Body of pancreas (tissue), 4 donors: ENCODE measurements around the gene NUDT2. TPM values are rescaled to one million over a fixed set of nuclear protein-coding genes. Genes with fewer than 3 reads are reported as not detected.
"Not testable (repeated sequence)": the region's sequence is repeated elsewhere in the genome, so short reads cannot be mapped to it uniquely, and the experiment has no call there.

Experiments
- ATAC-seq: fragments of 150-250 bp; one replicate; pipeline ENCODE4 v1.9.1; 2016
- DNase-seq, 4 donors: peaks; one replicate each; pipeline ENCODE4 v3.0.0-alpha.2; 2019
- H3K27ac ChIP-seq, 4 donors: fragments of 200-600 bp; sonication (generic); 1 replicate in 3 of 4; 2 replicates in 1 of 4; pipeline versions ENCODE4 v1.5.1 to v1.6.1; 2016 to 2019; ENCODE audit warnings: mild to moderate bottlenecking in 1 of 4, mixed read lengths in 1 of 4, moderate library complexity in 1 of 4
- H3K27me3 ChIP-seq, 2 donors: fragments of 200-600 bp; sonication (generic); one replicate each; pipeline ENCODE4 v1.6.0; 2016; ENCODE audit warnings: mild to moderate bottlenecking in 1 of 2
- H3K36me3 ChIP-seq, 2 donors: fragments of 200-600 bp; sonication (generic); replicated peaks in 1 of 2; 2 replicates each; pipeline ENCODE4 v1.5.1; 2016; ENCODE audit warnings: low read depth in 2 of 2; ENCODE audit not compliant: insufficient read depth in 1 of 2
- H3K4me1 ChIP-seq: fragments of 200-600 bp; sonication (generic); one replicate; pipeline ENCODE4 v1.6.0; 2016
- H3K4me3 ChIP-seq, 2 donors: fragments of 200-600 bp; sonication (generic); 1 replicate in 1 of 2; 2 replicates in 1 of 2; pipeline ENCODE4 v1.5.1; 2016 to 2019
- H3K9me3 ChIP-seq, 3 donors: fragments of 200-600 bp; sonication (generic); 1 replicate in 2 of 3; 2 replicates in 1 of 3; pipeline ENCODE4 v1.5.1; 2016
- CTCF ChIP-seq, 7 experiments: fragments of 450-650 bp in 4 of 7; fragments of 200-600 bp in 3 of 7; sonication (generic) in 3 of 7; IDR thresholded peaks; one replicate each; pipeline ENCODE4 v1.5.1; 2016 to 2019; ENCODE audit warnings: antibody characterized with exemption in 7 of 7
- POLR2A ChIP-seq, 3 donors: fragments of 450-650 bp; IDR thresholded peaks; one replicate each; pipeline ENCODE4 v1.6.1; 2016; ENCODE audit warnings: antibody characterized with exemption in 3 of 3, mild to moderate bottlenecking in 2 of 3
- WGBS, 2 donors: methylation state at CpG; one replicate each; pipeline ENCODE4 v1.1.5; 2017; 5-methylcytosine and 5-hydroxymethylcytosine counted together
- intact Hi-C: fragments of 100-400 bp; cut with DNase I; formaldehyde crosslinking; loops from one replicate; pipeline ENCODE4 v1.15.1; 2023
- total RNA-seq, 2 donors: library from RNA; depleted of rRNA; stranded (reverse); fragments of >200 nt; gene quantifications; one replicate each; pipeline ENCODE4 v1.1.0, GENCODE V29; 2016

The NUDT2 gene
- total RNA-seq, 2 donors from 2014 or later: 9.2 to 14.0 TPM

GRCh38 chr9:34291423-34291822 lies 37.9 kb upstream of the NUDT2 start:
- H3K4me1 ChIP-seq: no peaks in the 10 kb centered on the region
- no peak overlapping the region for H3K4me3 ChIP-seq
- 81 to 88% methylated on average over 2 of the region's 2 CpGs for WGBS, 2 donors
- H3K27ac ChIP-seq: no peak overlapping the region
- intact Hi-C loops: no loop called here
- H3K9me3 ChIP-seq: no peaks in the 10 kb centered on the region
- H3K27me3 ChIP-seq: no peaks in the 10 kb centered on the region
- ATAC-seq (no peak), DNase-seq (no peak)
- H3K36me3 ChIP-seq: no peaks in the 10 kb centered on the region
- no peak for TF ChIP-seq POLR2A (IDR thresholded peaks at IDR 0.05)
- no peak for TF ChIP-seq CTCF (IDR thresholded peaks at IDR 0.05)

- Histone ChIP-seq H3K9me3 (no peaks in the 10 kb centered on the region), H3K36me3 (no peaks in the 10 kb centered on the region), H3K27ac (no peak overlapping the region), H3K4me3 (no peak overlapping the region), H3K4me1 (no peaks in the 10 kb centered on the region), H3K27me3 (no peaks in the 10 kb centered on the region)
- intact Hi-C loops: no loop called here
- DNase-seq: no peak
- WGBS, 2 donors: 62 to 70% methylated on average over 2 of the region's 2 CpGs
- no peak for ATAC-seq
- no peak for TF ChIP-seq POLR2A (IDR thresholded peaks at IDR 0.05)
- no peak for TF ChIP-seq CTCF (IDR thresholded peaks at IDR 0.05)
These were observed 36.8 kb upstream of the NUDT2 start for GRCh38 chr9:34292552-34292951.

- intact Hi-C loops, H3K4me1 ChIP-seq, DNase-seq, H3K27me3 ChIP-seq, H3K4me3 ChIP-seq, ATAC-seq, H3K9me3 ChIP-seq, H3K36me3 ChIP-seq, H3K27ac ChIP-seq: not testable (repeated sequence)
- WGBS, 2 donors: 65 to 68% methylated on average over 7 of the region's 7 CpGs
These were observed 28.3 kb upstream of the NUDT2 start for GRCh38 chr9:34301064-34301463.

GRCh38 chr9:34308316-34308715 lies 21.1 kb upstream of the NUDT2 start:
- ATAC-seq, H3K36me3 ChIP-seq, H3K27me3 ChIP-seq: not testable (repeated sequence)

DNA sequence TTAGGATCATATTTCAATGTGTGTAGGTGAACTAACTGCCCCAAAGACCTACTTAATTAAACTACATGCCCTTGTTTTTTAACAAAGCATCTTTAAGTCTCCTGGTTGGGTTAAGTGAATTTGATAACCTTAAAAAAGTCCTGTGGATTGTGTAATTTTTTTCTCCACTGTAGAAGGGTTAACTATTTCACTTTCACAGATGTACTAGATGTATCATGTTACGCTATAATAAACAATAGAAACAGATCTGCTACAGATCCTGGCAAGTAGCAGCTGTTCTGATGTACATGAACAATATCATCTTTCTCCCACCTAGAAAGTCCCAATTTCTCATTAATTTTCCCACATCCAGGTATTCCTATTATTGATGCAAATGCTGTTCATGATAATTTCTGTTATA lies 19.2 kb upstream of the NUDT2 start:
- TF ChIP-seq CTCF (IDR thresholded peaks at IDR 0.05): no peak
- no peak for TF ChIP-seq POLR2A (IDR thresholded peaks at IDR 0.05)
- intact Hi-C loops: no loop called here
- H3K4me3 ChIP-seq: no peak overlapping the region
- no peaks in the 10 kb centered on the region for H3K4me1 ChIP-seq
- ATAC-seq (no peak), DNase-seq (no peak)
- WGBS, 2 donors: 86 to 93% methylated on average over 1 of the region's 1 CpG
- no peaks in the 10 kb centered on the region for H3K27me3 ChIP-seq
- no peaks in the 10 kb centered on the region for H3K36me3 ChIP-seq
- no peak overlapping the region for H3K27ac ChIP-seq
- no peaks in the 10 kb centered on the region for H3K9me3 ChIP-seq

More at GRCh38 chr9:34308316-34308715, 21.1 kb upstream of the NUDT2 start:
- H3K9me3 ChIP-seq, H3K27ac ChIP-seq, DNase-seq, intact Hi-C loops, H3K4me1 ChIP-seq, H3K4me3 ChIP-seq: not testable (repeated sequence)
- WGBS, 2 donors: 97% methylated on average over 3 of the region's 3 CpGs

DNA sequence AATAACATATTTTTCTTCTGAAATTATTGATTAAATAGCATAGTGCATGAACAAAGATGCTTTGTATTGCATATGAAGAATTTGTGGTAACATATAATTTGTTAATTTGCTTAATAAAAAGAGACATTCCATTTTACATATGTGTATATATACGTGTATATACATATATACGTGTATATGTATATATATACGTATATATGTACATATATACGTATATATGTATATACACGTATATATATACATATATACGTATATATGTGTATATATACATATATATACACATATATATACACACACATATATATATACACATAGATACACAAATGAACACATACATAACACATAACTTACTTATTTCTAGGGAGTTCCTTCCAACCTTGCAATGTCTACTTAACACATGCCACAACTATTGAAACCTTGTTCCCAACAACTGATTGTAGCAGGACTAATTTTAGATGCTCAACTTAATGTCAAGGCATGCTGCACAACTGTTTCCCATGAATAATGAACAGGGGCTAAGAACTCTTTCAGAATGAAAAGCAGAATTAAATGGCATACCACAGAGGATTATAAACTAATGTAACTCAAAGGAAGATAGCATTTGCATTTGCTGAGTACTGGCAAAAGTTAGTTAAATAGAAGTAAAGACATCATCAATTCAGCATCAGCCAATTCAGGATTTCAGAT lies 17.7 kb upstream of the NUDT2 start:
- Histone ChIP-seq H3K4me1 (no peaks in the 10 kb centered on the region), H3K27me3 (no peaks in the 10 kb centered on the region), H3K4me3 (no peak overlapping the region), H3K27ac (no peak overlapping the region), H3K36me3 (no peaks in the 10 kb centered on the region), H3K9me3 (no peaks in the 10 kb centered on the region)
- ATAC-seq: no peak
- 68 to 80% methylated on average over 6 of the region's 6 CpGs for WGBS, 2 donors
- no peak for TF ChIP-seq POLR2A (IDR thresholded peaks at IDR 0.05)
- no peak for DNase-seq
- intact Hi-C loops: no loop called here
